ENCODE results near the gene VPS52.

VPS52 gene

DNA sequence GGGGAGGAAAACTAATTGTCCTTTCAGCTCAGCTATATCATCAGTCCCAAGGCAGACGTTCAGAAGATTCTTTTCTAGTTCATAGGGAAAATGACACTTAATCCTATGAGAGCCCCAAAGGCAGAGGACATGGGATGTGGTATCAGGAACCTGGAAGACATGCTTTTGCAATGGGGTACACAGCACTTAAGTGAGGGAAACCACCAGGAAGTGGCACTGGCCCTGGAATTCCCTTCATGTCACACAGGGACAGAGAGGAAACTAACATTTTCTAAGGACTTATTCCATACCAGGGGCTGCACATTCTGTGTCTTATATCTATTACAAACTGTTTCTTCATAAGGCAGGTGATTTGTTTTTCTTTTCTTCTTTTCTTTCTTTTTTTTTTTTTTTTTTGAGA lies 28.2 kb downstream of the VPS52 start:
- H3K4me1 ChIP-seq (ENCODE audit: low read length), result peaks cover 4% of the 10 kb centered on the region; the same call in 1 of the 2 replicates
- H3K4me3 ChIP-seq (ENCODE audit: low read length), result no peak overlapping the region
- H3K79me2 ChIP-seq (ENCODE audit: low read length), result no peaks in the 10 kb centered on the region
- peaks cover 10% of the 10 kb centered on the region for H3K27me3 ChIP-seq (ENCODE audit: low read depth, low read length)
- H4K20me1 ChIP-seq (ENCODE audit: insufficient read depth, low read length), result no peaks in the 10 kb centered on the region
- H3K9ac ChIP-seq (ENCODE audit: low read length), result no peak overlapping the region
- no peak overlapping the region for H3K4me2 ChIP-seq (ENCODE audit: low read length)
- no peak overlapping the region for H2AFZ ChIP-seq (ENCODE audit: low read depth, low read length)
- H3K36me3 ChIP-seq (replicated peaks; ENCODE audit: low read depth, low read length), result no peaks in the 10 kb centered on the region
- no peak overlapping the region for H3K27ac ChIP-seq (ENCODE audit: low read length)
- TF ChIP-seq EZH2phosphoT487 (IDR thresholded peaks at IDR 0.05; ENCODE audit: low read depth), result no peak
- TF ChIP-seq, protein P1, sequence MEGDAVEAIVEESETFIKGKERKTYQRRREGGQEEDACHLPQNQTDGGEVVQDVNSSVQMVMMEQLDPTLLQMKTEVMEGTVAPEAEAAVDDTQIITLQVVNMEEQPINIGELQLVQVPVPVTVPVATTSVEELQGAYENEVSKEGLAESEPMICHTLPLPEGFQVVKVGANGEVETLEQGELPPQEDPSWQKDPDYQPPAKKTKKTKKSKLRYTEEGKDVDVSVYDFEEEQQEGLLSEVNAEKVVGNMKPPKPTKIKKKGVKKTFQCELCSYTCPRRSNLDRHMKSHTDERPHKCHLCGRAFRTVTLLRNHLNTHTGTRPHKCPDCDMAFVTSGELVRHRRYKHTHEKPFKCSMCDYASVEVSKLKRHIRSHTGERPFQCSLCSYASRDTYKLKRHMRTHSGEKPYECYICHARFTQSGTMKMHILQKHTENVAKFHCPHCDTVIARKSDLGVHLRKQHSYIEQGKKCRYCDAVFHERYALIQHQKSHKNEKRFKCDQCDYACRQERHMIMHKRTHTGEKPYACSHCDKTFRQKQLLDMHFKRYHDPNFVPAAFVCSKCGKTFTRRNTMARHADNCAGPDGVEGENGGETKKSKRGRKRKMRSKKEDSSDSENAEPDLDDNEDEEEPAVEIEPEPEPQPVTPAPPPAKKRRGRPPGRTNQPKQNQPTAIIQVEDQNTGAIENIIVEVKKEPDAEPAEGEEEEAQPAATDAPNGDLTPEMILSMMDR (IDR thresholded peaks at IDR 0.05; ENCODE audit: low read depth, low read length), result no peak
- no peaks in the 10 kb centered on the region for H3K9me3 ChIP-seq (ENCODE audit: insufficient read depth, low read length)

GRCh38 chr6:33241968-33242367 lies 29.7 kb downstream of the VPS52 start:
- no peak overlapping the region for H3K9ac ChIP-seq (ENCODE audit: low read length)
- peaks cover 10% of the 10 kb centered on the region for H3K27me3 ChIP-seq (ENCODE audit: low read depth, low read length)
- peak overlapping the region; percentile 18; the same call in 1 of the 2 replicates for H3K4me2 ChIP-seq (ENCODE audit: low read length)
- no peak overlapping the region for H2AFZ ChIP-seq (ENCODE audit: low read depth, low read length)
- no peaks in the 10 kb centered on the region for H3K9me3 ChIP-seq (ENCODE audit: insufficient read depth, low read length)
- H3K27ac ChIP-seq (ENCODE audit: low read length), result no peak overlapping the region
- no peaks in the 10 kb centered on the region for H3K36me3 ChIP-seq (replicated peaks; ENCODE audit: low read depth, low read length)
- TF ChIP-seq, protein P1 (IDR thresholded peaks at IDR 0.05; ENCODE audit: low read depth, low read length), result no peak
- TF ChIP-seq EZH2phosphoT487 (IDR thresholded peaks at IDR 0.05; ENCODE audit: low read depth), result no peak
- H3K79me2 ChIP-seq (ENCODE audit: low read length), result no peaks in the 10 kb centered on the region
- H3K4me1 ChIP-seq (ENCODE audit: low read length), result peaks cover 4% of the 10 kb centered on the region; the same call in 1 of the 2 replicates
- no peak overlapping the region for H3K4me3 ChIP-seq (ENCODE audit: low read length)
- no peaks in the 10 kb centered on the region for H4K20me1 ChIP-seq (ENCODE audit: insufficient read depth, low read length)

DNA sequence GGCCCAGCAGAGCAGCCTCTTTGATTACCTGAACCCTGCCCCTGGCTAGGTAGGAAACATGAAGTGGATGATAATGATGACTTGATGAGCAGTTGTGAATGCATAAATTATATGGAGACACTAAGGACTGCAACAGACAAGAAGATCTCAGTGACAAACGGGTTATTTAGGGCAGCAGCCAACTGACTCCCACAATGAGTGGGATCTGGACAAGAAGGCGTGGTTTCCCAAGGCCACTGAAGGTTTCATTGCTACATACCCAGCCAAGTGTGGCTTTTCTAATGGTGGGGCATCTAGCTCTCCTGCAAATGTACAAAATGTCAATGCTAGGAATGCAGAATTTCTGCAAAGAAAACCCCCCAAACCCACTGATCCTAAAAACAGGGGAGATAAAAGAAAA lies 33.9 kb downstream of the VPS52 start:
- no peaks in the 10 kb centered on the region for H3K9me3 ChIP-seq (ENCODE audit: insufficient read depth, low read length)
- H3K27me3 ChIP-seq (ENCODE audit: low read depth, low read length), result peaks cover 5% of the 10 kb centered on the region
- H3K4me2 ChIP-seq (ENCODE audit: low read length), result no peak overlapping the region
- H3K4me3 ChIP-seq (ENCODE audit: low read length), result no peak overlapping the region
- no peak overlapping the region for H2AFZ ChIP-seq (ENCODE audit: low read depth, low read length)
- no peaks in the 10 kb centered on the region for H4K20me1 ChIP-seq (ENCODE audit: insufficient read depth, low read length)
- H3K79me2 ChIP-seq (ENCODE audit: low read length), result no peaks in the 10 kb centered on the region
- H3K4me1 ChIP-seq (ENCODE audit: low read length), result peaks cover 4% of the 10 kb centered on the region; the same call in 1 of the 2 replicates
- H3K9ac ChIP-seq (ENCODE audit: low read length), result no peak overlapping the region
- no peak overlapping the region for H3K27ac ChIP-seq (ENCODE audit: low read length)
- H3K36me3 ChIP-seq (replicated peaks; ENCODE audit: low read depth, low read length), result no peaks in the 10 kb centered on the region
- TF ChIP-seq, protein P1 (IDR thresholded peaks at IDR 0.05; ENCODE audit: low read depth, low read length), result no peak
- no peak for TF ChIP-seq EZH2phosphoT487 (IDR thresholded peaks at IDR 0.05; ENCODE audit: low read depth)

GRCh38 chr6:33236852-33237251 lies 34.8 kb downstream of the VPS52 start:
- H3K36me3 ChIP-seq (replicated peaks; ENCODE audit: low read depth, low read length), result no peaks in the 10 kb centered on the region
- no peaks in the 10 kb centered on the region; the same call in 1 of the 2 replicates for H3K27me3 ChIP-seq (ENCODE audit: low read depth, low read length)
- H4K20me1 ChIP-seq (ENCODE audit: insufficient read depth, low read length), result no peaks in the 10 kb centered on the region
- no peaks in the 10 kb centered on the region for H3K9me3 ChIP-seq (ENCODE audit: insufficient read depth, low read length)
- H3K9ac ChIP-seq (ENCODE audit: low read length), result no peak overlapping the region
- no peak overlapping the region for H3K4me2 ChIP-seq (ENCODE audit: low read length)
- no peaks in the 10 kb centered on the region for H3K79me2 ChIP-seq (ENCODE audit: low read length)
- no peak overlapping the region for H3K27ac ChIP-seq (ENCODE audit: low read length)
- no peak overlapping the region for H3K4me3 ChIP-seq (ENCODE audit: low read length)
- H2AFZ ChIP-seq (ENCODE audit: low read depth, low read length), result no peak overlapping the region
- peaks cover 1% of the 10 kb centered on the region; the same call in 1 of the 2 replicates for H3K4me1 ChIP-seq (ENCODE audit: low read length)
- TF ChIP-seq, protein P1 (IDR thresholded peaks at IDR 0.05; ENCODE audit: low read depth, low read length), result no peak
- TF ChIP-seq EZH2phosphoT487 (IDR thresholded peaks at IDR 0.05; ENCODE audit: low read depth), result no peak

Measured in OCI-LY3 (cell line).